Measurements from ENCODE around the gene KIAA0232. TPM values are rescaled to one million over a fixed set of nuclear protein-coding genes. Genes with fewer than 3 reads are reported as not detected.

KIAA0232 gene
- total RNA-seq, 1 experiment from 2014 or later: 28.5 TPM

DNA sequence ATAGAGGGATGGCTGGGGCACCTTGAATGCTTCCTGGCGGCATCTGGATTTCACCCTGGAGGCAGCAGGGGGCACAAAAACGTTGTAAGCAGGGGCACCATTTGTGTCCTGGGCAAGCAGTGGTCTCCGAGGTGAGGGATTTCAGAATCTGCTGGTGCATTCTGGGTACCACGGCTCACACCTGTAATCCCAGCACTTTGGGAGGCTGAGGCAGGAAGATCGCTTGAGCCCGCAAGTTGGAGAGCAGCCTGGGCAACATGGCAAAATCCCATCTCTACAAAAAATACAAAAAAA lies 110.3 kb downstream of the KIAA0232 start:
- no peak overlapping the region for H2BK15ac ChIP-seq (ENCODE audit: low read depth, low read length)
- H3K4me1 Mint-ChIP-seq: peaks cover 0 to 10% of the 10 kb centered on the region in 2 experiments; a peak in 3 of 4 replicates
- no peak overlapping the region for H2AFZ ChIP-seq (ENCODE audit: low read length)
- H2BK12ac ChIP-seq (ENCODE audit: insufficient read length, low read depth, low read length): no peak overlapping the region
- H3K36me3 Mint-ChIP-seq (ENCODE audit: insufficient read depth in 1 of 3, low read depth in 3 of 3): peaks cover 6 to 9% (median 8%) of the 10 kb centered on the region in 3 experiments; a peak in 5 of 7 replicates
- H3K79me1 ChIP-seq (ENCODE audit: insufficient read depth, low read depth, low read length, poor library complexity, severe bottlenecking): no peaks in the 10 kb centered on the region
- no peak overlapping the region for H4K8ac ChIP-seq (replicated peaks; ENCODE audit: insufficient read length, low read depth, low read length)
- H2BK5ac ChIP-seq (ENCODE audit: insufficient read length, low read length): no peak overlapping the region
- TF ChIP-seq, protein P1, sequence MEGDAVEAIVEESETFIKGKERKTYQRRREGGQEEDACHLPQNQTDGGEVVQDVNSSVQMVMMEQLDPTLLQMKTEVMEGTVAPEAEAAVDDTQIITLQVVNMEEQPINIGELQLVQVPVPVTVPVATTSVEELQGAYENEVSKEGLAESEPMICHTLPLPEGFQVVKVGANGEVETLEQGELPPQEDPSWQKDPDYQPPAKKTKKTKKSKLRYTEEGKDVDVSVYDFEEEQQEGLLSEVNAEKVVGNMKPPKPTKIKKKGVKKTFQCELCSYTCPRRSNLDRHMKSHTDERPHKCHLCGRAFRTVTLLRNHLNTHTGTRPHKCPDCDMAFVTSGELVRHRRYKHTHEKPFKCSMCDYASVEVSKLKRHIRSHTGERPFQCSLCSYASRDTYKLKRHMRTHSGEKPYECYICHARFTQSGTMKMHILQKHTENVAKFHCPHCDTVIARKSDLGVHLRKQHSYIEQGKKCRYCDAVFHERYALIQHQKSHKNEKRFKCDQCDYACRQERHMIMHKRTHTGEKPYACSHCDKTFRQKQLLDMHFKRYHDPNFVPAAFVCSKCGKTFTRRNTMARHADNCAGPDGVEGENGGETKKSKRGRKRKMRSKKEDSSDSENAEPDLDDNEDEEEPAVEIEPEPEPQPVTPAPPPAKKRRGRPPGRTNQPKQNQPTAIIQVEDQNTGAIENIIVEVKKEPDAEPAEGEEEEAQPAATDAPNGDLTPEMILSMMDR (conservative IDR thresholded peaks at IDR 0.05): no peak
- H3K9ac ChIP-seq (ENCODE audit: extremely low read depth, insufficient read length, low read length): no peak overlapping the region
- no peak overlapping the region for H3K27ac ChIP-seq (ENCODE audit: insufficient read length, low read depth, low read length)
- H4K91ac ChIP-seq (ENCODE audit: insufficient read length, low read depth, low read length): no peak overlapping the region
- H3T11ph ChIP-seq (ENCODE audit: low read length): no peak overlapping the region
- H3K4me2 ChIP-seq (ENCODE audit: insufficient read depth, insufficient read length, low read length): no peak overlapping the region
- H3K14ac ChIP-seq (ENCODE audit: insufficient read depth, low read length): no peak overlapping the region
- H3K9me3 Mint-ChIP-seq: peaks cover 9 to 11% of the 10 kb centered on the region in 2 experiments; a peak in 4 of 5 replicates
- H3K27me3 Mint-ChIP-seq (ENCODE audit: low read depth): peaks cover 4% of the 10 kb centered on the region; the same call in 1 of the 2 replicates
- H3K23me2 ChIP-seq (ENCODE audit: insufficient read length, low read depth, low read length, poor library complexity, severe bottlenecking): no peaks in the 10 kb centered on the region
- H3K4ac ChIP-seq (ENCODE audit: low read depth, low read length): no peak overlapping the region
- H3K4me3 Mint-ChIP-seq: no peak overlapping the region
- no peak overlapping the region for H2AK5ac ChIP-seq (ENCODE audit: insufficient read length, low read length)
- no peak overlapping the region for H2BK120ac ChIP-seq (ENCODE audit: low read depth, low read length, poor library complexity, severe bottlenecking)
- no peak for DNase-seq
- no CpG with 5 or more reads among the region's 6 CpGs for WGBS (ENCODE audit: extremely low coverage, insufficient read length, low lambda C conversion rate)
- no peaks in the 10 kb centered on the region for H3K27me3 ChIP-seq (ENCODE audit: insufficient read depth, low read length)
- H3K4me1 ChIP-seq (ENCODE audit: insufficient read depth, low read length): no peaks in the 10 kb centered on the region
- no peak overlapping the region for H3K23ac ChIP-seq (ENCODE audit: insufficient read length, low read depth, low read length)
- H4K5ac ChIP-seq (ENCODE audit: insufficient read length, low read depth, low read length): no peak overlapping the region
- H3K9me3 ChIP-seq (ENCODE audit: control insufficient read depth, low read depth, low read length): no peaks in the 10 kb centered on the region
- H3K27ac Mint-ChIP-seq: no peak overlapping the region
- no peak overlapping the region for H3K18ac ChIP-seq (ENCODE audit: insufficient read length, low read depth, low read length)
- H4K20me1 ChIP-seq (ENCODE audit: control insufficient read depth, insufficient read depth, insufficient read length): no peaks in the 10 kb centered on the region
- H3K56ac ChIP-seq (ENCODE audit: insufficient read length, low read depth, low read length): no peak overlapping the region
- H2BK20ac ChIP-seq (ENCODE audit: low read depth, low read length, poor library complexity, severe bottlenecking): no peak overlapping the region
- H3K79me2 ChIP-seq (ENCODE audit: insufficient read depth, low read length): no peaks in the 10 kb centered on the region

Data from H9 (cell line).